DMS153 (cell line): ENCODE measurements around the gene DCP2.

Source experiments
- DNase-seq: peaks from one replicate; lab custom pipeline; 2025; lab: John Stamatoyannopoulos, UW

DCP2 gene

DNA sequence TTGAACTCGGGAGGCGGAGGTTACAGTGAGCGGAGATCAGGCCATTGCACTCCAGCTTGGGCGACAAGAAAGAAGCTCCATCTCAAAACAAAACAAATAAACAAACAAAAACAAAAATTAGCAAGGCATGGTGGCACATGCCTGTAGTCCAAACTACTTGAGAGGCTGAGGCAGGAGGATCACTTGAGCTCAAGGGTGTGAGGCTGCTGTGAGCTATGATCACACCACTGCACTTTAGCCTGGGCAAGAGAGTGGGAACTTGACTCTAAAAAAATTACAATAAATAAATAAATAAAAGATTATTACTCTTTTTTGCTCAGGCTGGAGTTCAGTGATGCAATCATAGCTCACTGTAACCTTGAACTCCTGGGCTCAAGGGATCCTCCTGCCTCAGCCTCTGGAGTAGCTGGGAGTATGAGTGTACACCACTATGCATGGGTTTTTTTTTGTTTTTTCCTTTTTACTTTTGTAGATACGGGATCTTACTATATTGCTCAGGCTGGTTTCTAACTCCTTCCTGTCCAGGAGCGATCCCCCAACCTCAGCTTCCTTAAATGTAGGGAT lies 9.0 kb upstream of the DCP2 start:
- DNase-seq, result no peak

DNA sequence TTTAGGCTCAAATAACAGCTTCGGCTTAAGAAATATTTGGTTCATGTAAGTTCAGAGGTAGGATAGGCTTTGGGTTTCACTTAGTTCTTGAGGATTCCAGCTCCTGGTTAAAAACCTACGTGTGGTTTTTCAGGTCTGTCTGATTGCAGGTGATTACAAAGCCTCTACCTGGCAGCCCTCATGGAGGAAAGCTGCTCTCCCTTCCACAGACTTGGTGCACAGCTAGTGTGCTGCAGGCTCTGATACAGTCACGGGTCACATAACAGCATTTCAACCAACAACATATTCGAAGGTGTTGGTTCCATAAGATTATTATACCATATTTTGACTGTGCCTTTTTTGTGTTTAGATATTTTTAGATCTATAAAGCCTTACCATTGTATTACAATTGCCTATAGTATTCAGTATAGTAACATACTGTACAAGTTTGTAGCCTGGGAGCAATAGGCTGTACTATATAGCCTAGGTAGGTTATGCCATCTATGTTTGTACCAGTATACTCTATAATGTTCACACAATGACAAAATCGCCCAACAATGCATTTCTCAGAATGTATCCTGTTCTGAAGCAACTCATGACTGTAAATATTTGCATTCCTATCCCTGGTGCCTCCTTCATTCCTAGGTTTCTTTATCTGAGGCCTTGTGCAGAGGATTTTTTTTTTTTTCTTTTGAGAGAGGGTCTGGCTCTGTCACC lies 8.0 kb upstream of the DCP2 start:
- DNase-seq, result no peak

- DNase-seq, result no peak
These were observed 5.3 kb upstream of the DCP2 start for GRCh38 chr5:112971276-112971675.

- no peak for DNase-seq
These were observed 3.6 kb upstream of the DCP2 start for GRCh38 chr5:112973036-112973435.

- DNase-seq, result no peak
These were observed 2.7 kb upstream of the DCP2 start for GRCh38 chr5:112973904-112974303.

DNA sequence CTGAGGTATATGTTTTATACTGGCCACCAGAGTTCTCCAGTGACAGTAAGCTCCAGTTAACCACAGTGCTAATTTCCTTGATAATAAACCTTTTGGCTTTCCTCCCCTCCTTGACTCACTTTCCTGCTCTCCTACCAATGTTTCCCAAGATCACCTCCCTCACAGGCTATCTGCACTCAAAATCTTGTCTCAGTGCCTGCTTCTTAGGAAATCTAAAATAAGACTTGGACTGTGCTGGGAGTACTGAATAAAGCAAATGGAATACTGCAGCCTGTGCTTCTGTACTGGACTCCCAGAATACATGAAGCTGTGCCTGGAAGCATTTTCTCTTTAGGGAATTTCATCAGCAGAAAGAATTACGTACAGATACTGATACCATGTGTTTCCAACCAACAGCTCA lies 1.7 kb upstream of the DCP2 start:
- no peak for DNase-seq

DNA sequence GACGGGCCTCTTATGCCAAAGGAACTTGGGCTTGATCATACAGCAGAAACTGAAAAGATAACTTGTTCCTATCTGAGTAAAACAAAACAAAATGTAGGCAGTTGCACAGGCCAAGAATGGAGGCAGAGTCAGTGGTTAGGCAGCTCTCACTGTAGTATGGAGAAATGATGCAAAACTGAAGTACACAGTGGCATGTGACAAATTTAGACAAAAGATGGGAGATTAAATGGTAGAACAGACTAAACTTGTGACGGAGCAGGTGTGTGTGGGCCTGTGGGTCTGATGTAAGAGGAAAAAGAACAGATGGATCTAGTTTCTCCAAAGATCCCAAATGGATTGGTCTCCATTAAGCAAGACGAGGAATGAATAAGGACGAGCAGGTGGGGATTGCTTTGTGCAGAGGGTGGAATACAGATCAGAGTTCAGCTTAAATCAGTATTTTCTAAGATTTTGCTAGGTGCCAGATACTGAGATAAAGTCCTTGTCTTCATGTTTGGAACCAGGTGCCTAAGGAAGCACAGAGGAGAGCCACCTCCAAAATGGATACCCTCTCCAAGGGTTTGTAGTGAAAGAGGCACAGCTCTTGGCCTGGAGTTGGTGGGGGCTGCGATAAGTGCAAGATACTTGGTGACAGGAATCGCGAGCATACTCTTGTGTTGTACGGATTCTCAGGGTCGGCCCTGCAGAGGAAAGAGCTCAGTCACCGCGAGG lies 722 bp upstream of the DCP2 start:
- no peak for DNase-seq

DNA sequence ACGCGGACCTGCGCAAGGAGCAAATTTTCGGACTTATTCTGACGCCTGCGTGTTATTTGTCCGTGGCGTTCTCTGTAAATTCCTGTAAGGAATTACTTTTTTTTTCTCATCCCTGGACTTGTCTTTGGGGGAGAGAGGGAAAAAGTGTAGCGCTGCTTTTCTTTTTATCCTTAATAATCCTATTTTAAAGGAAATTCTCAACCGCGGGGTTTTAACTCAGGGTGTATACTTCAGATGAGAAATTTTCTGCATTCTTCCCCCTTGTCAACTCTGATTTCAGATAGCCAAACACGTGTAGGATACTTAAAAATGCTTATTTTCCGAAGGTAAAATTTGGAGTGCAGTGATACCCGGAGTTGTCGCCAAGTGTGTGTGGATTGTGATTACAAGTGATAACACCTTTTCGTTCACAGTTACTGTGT lies 853 bp downstream of the DCP2 start:
- DNase-seq, result no peak

- DNase-seq, result no peak
These were observed 2.2 kb downstream of the DCP2 start for GRCh38 chr5:112978836-112979235.

DNA sequence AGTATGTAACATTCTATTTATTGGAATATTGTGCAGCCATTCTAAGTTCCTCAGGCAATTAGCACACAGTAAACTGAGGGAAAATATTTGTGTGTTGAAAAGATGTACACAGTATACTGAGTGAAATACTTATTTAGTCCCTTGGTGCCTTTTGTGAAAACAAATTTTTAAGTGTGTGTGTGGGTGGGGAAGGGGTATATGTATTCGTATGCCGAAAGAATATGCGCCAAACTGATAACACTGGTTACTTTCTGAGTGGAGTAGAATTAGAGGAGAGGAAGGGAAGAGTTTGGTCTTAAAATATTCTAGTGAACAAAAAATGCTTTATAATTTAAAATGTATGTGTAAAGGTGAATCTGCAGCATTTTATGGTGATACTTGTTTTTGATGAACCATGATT lies 3.1 kb downstream of the DCP2 start:
- no peak for DNase-seq

DNA sequence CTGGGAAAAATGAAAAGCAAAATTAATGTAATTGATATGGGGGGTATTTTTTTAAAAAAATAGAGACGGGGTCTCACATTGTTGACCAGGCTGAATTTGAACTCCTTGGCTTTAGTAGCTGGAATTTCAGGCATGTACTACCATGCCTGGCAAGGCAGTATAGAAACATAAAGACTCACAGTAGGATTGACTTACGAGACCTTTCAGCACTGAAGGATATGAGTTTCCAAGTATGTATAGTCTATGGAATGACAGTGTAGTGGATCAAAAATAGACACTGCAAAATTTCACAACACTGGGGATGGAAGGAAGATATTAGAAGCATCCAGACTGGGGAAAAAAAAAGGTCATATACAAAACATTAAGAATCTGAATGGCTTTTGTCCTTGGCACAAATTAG lies 6.8 kb downstream of the DCP2 start:
- no peak for DNase-seq

GRCh38 chr5:112986224-112986623 lies 9.6 kb downstream of the DCP2 start:
- DNase-seq, result no peak

GRCh38 chr5:112995764-112996618 lies 19.4 kb downstream of the DCP2 start:
- DNase-seq, result no peak

- DNase-seq, result no peak
These were observed 20.3 kb downstream of the DCP2 start for GRCh38 chr5:112996830-112997374.

- no peak for DNase-seq
These were observed 21.7 kb downstream of the DCP2 start for GRCh38 chr5:112998296-112998695.

- no peak for DNase-seq
These were observed 23.9 kb downstream of the DCP2 start for GRCh38 chr5:113000466-113000865.

DNA sequence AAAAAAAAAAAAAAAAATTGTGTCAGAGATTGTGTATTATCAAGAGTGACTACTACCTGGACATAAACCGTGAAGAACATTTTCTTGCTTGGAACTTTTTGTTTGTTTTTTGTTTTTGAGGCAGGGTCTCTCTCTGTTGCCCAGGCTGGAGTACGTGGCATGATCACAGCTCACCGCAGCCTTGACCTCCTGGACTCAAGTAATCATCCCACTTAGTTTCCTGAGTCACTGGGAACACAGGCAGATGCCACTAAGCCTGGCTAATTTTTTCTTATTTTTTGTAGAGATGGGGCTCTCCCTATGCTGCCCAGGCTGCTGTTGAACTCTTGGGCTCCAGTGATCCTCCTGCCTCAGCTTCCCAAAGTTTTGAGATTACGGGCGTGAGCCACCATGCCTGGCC lies 25.8 kb downstream of the DCP2 start:
- DNase-seq, result no peak

DNA sequence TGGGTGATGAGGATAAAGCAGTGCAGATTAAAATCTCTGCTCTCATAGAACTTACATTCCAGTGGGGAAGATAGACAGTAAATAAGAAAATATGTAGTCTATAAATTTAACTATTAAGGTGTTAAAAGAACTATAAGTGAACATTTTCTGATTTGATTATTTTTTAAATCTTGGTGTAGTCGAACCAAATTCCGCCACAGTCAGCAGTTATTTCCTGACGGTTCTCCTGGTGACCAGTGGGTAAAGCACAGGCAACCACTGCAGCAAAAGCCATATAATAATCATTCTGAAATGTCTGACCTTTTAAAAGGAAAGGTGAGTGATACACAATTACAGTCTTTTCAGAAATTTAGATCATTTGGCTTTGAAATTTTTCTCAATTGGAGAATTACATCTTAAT lies 27.2 kb downstream of the DCP2 start:
- DNase-seq, result no peak

GRCh38 chr5:113005454-113005853 lies 28.9 kb downstream of the DCP2 start:
- DNase-seq, result no peak

DNA sequence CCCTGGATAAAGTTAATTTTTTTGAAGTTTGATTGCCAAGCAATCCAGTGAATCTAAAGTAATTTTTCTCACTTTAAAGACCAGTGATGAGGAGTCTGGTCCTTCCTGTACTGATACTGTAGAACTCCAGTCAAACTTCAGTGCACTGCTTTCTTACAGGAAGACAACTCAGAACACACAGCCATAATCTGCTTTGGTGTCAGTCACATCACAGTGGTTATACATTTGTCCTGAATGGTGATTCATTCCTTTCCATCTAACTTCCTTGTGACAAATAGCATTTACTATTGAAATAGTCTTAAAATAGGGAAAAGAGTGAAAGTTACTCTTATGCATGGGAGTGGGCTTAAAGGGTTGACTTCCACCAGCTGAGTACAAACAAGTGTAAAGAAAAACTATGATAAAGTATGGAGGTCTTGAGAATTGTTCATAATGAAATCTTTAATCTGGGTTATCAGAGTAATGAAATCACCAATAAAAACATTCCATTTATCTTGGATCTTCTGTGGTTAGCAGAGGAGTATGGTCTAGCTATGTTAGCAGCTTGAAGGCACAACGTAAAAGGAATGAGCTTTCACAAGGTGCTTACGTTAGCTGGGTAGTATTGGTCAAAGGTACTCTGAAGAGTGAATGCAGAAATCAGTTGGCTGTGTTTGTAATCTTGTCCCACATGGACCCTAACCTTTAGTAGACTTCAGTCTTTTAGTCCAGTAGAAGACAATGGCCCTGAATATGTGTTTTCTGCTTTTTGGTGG lies 41.5 kb downstream of the DCP2 start:
- DNase-seq, result no peak

- no peak for DNase-seq
These were observed 44.1 kb downstream of the DCP2 start for GRCh38 chr5:113020461-113021273.
